HG03108 (cell line): ENCODE data around the gene GTF2I.
"Not testable (repeated sequence)": the region's sequence is repeated elsewhere in the genome, so short reads cannot be mapped to it uniquely, and the experiment has no call there.

Experiments used
- ATAC-seq: cut with Tn5 transposase; IDR thresholded peaks from one replicate; pipeline ENCODE4 v1.9.1; 2021; ENCODE audit warnings: moderate library complexity; ENCODE audit not compliant: unreplicated experiment

Gene GTF2I

DNA sequence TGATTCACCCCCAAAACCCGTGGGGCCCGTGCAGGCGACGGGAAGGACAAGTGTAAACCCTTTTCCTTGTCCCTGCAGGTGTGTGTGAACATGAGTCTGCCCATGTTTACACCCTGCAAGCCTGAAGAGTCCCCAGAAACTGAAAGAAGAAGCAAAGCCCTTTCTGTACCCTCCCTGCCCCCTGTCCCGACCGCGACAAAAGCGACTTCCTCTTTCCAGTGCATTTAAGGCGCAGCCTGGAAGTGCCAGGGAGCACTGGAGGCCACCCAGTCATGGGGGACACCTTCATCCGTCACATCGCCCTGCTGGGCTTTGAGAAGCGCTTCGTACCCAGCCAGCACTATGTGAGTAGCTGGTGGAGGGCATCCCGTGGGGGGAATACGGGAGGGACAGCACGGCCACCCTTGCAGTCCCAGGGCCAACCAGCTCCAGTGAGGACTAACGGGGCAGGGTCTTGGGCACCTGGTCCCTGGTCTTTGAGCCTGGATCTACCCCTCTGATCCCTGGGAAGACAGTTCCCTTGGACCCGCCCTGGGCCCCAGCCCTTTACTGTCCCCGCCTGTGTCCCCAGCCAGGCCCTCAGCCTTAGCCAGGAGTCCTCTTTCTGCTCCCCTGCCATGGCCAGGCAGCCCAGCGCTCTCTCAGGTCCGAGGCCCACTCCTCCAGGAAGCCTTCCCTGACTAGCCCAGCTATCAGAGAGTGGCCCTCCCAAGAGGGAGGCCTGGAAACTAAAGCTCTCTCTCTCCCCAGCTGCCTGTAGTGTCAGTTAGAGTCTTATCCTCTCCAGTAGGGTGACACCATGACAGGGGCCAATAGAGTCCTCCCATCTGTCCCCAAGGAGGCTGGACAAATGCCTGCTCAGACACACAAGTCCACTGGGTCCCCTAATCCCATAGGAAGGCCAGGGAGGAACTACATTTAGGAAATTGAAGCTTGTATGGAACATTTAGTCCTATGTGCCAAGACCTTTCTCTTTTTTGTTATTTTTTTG lies 116.5 kb downstream of the GTF2I start, which contains the start of gene NCF1:
TSS of gene NCF1 (plus strand) at position 252 of the 991 bp plus-strand sequence. CDS start at position 273, 21 bp downstream.
- peak; percentile 85 for ATAC-seq

DNA sequence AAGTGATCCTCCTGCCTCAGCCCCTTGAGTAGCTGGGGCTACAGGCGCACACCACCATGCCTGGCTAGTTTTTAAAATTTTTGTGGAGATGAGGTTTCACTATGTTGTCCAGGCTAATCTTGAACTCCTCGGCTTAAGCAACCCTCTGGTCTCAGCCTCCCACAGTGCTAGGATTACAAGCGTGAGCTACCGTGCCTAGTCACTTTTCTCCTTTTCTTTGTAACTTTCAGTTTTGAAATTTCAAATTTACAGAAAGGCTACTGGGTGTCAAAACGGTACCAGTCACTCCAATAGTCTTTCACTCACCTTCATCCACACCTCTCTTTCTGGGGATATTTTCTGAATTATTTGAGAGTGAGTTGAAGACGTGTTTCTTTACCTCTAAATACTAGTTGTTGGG lies 117.6 kb downstream of the GTF2I start:
- not testable (repeated sequence) for ATAC-seq

DNA sequence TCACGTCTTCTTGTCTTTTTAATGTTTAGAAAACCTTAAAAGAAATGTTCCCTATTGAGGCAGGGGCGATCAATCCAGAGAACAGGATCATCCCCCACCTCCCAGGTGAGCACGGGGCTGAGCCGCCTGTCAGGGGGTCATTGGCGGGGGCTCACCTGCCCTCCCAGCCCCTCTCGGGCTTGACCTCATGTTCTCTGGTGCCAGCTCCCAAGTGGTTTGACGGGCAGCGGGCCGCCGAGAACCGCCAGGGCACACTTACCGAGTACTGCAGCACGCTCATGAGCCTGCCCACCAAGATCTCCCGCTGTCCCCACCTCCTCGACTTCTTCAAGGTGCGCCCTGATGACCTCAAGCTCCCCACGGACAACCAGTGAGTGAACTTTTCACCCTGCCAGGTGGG lies 121.5 kb downstream of the GTF2I start:
- not testable (repeated sequence) for ATAC-seq

DNA sequence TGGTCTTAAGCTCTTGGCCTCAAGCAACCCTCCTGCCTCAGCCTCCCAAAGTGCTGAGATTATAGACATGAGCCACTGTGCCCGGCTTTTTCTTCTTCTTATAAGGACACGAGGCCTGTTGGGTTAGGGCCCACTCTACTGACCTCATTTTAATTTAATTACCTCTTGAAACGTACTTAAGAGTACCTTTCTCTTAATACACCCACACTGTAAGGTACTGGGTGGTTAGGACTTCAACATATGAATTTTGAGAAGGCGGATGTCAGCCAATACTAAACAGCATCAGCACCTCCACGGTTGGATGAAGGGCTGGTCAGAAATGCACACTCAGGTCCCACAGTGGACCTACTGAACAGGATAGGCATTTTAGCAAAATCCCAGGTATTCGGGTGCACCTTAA lies 124.2 kb downstream of the GTF2I start:
- not testable (repeated sequence) for ATAC-seq

DNA sequence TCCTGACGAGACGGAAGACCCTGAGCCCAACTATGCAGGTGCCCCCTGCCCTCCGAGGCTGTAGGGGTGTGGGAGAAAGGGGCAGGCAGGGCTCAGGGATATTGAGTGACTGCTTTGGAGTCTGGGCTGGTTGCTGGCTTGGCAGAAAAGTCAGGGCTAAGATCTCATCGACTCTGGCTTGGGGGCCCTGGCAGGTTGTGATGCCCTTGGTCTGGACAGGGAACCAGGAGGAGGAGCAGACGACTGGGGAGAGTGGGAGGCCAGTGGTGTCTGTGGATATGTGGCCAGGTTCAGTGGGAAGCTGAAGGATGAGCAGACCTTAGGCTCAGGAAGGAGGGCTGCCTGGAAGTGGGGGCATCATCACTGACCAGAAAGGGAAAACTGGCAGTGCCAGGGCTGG lies 126.1 kb downstream of the GTF2I start:
- ATAC-seq: not testable (repeated sequence)

DNA sequence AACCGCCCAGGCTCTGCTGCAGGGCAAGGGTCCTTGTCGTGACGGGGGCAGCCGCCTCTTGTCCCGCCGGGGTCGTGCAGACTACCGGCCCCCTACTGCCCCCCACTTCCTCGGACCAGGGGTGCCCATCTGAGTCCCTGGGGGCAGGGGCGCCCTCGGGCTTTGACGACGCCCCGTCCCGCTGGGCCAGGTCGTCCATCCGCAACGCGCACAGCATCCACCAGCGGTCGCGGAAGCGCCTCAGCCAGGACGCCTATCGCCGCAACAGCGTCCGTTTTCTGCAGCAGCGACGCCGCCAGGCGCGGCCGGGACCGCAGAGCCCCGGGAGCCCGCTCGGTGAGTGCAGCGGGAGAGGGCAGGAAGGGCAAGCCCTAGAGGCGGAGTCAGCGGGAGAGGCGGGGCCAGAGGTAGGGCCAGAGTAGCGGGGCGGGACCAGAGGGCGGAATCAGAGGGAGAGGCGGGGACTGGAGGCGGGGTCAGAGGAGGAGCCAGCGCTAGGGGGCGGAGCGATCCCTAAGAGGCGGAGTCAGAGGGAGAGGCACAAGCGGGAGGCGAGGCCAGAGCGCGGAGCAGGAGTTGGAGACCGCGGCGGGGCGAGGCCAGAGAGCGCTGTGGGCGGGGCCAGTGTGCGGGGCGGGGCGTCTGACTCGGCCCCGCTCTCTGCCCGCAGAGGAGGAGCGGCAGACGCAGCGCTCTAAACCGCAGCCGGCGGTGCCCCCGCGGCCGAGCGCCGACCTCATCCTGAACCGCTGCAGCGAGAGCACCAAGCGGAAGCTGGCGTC lies 131.0 kb downstream of the GTF2I start:
- peak; percentile 80 for ATAC-seq

DNA sequence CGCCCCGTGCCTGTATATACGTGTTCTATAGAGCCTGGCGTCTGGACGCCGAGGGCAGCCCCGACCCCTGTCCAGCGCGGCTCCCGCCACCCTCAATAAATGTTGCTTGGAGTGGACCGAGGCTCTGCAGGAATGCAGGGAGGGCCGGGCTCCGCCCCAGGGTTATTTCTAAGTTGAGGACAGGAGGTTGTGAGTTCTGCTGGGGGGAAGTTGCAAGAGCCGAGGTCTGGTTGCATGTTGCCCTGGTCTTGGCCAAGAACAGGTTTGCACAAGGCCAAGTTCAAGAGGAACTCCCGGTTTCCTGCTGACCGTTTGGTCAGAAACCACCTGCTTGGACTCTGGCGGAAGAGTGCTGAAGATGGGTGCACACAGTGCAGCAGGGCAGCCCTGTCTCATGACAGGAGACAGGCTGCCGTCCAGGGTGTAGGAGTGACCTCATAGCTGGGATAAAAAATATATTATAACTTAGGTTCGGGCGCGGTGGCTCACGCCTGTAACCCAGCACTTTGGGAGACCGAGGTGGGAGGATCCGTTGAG lies 131.8 kb downstream of the GTF2I start:
- ATAC-seq: peak; percentile 1

DNA sequence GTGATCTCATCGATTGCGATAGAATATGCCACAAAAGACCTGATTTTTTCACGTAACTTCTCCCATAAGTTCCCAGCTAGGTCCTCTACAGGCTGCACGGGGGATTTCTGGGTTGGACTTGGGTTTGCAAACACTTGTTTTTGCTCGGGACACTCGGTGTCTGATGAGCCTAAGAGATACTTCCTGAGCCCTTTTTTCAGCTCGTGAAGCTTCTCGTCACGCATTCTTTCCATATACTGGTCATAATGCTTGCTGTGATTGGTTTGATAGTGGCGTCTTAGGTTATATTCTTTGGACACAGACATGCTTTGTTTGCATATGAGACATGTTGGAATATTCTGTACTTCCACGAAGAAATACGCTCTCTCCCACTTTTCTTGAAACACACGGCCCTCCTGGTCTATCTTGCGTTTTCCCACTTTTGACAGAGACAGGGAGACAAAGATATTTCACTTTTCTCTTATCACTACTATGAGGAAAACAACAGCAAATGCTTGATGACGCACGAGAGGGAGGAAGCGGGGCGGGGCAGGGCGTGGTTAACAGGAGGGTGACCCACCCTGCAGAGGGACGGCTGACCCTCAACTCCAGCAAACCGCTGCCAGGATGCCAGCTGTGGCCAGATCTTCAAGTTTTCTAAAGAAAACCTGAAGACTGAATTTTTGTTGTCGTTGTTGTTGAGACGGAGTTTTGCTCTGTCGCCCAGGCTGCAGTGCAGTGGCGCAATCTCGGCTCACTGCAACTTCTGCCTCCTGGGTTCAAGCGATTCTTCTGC lies 140.5 kb downstream of the GTF2I start:
- ATAC-seq: not testable (repeated sequence)

DNA sequence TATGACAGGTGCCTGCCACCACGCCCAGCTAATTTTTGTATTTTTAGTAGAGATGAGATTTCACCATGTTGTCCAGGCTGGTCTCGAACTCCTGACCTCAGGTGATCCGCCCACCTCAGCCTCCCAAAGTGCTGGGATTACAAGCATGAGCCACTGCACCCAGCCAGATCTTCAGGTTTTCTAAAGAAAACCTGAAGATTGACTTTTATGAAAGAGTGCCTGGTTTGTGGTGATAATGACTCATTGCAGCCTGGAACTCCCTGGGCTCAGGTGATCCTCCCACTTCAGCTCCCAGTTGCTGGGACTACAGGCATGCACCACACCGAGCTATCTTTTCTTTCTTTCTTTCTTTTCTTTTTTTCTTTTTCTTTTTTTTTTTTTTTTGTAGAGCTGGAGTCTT lies 141.1 kb downstream of the GTF2I start:
- not testable (repeated sequence) for ATAC-seq
